BJ (cell line): ENCODE measurements around the gene RETREG1. TPM values are rescaled to one million over a fixed set of nuclear protein-coding genes. Genes with fewer than 3 reads are reported as not detected.

Source experiments
- CTCF ChIA-PET: fragments of 350-600 bp; formaldehyde crosslinking; extraction: SDS; loops from one replicate; lab custom pipeline; 2021; ENCODE audit warnings: antibody characterized with exemption, inconsistent platforms; lab: Yijun Ruan, JAX
- POLR2A ChIA-PET: fragments of 300-600 bp; sonication (Branson Sonifier 250); formaldehyde crosslinking; extraction: SDS; loops from one replicate; lab custom pipeline; 2021; ENCODE audit warnings: antibody characterized with exemption; lab: Charles Lee
- DNase-seq: peaks from one replicate; pipeline ENCODE4 v3.0.0-alpha.2; 2011; ENCODE audit warnings: low read depth
- H3K27me3 ChIP-seq: 2 replicates; pipeline ENCODE4 v1.6.0; 2011; ENCODE audit warnings: low read length; ENCODE audit not compliant: control insufficient read depth, insufficient read depth
- H3K36me3 ChIP-seq: 2 replicates; pipeline ENCODE4 v1.5.1; 2011; ENCODE audit warnings: low read length; ENCODE audit not compliant: control insufficient read depth, insufficient read depth
- H3K4me3 ChIP-seq: 2 replicates; pipeline ENCODE4 v1.5.1; 2011; ENCODE audit warnings: low read depth, mild to moderate bottlenecking, control low read depth, low read length
- polyA plus RNA-seq: library from polyadenylated mRNA; depleted of rRNA; stranded (reverse); fragments of >200 nt; gene quantifications from 2 replicates; pipeline ENCODE4 v1.2.3, GENCODE V29; 2011
- TF ChIP-seq, protein P1 (sequence below): IDR thresholded peaks from 2 replicates; pipeline ENCODE4 v1.5.1; 2011; ENCODE audit warnings: low read depth, mild to moderate bottlenecking, control low read depth, inconsistent platforms, low read length, moderate library complexity; ENCODE audit not compliant: insufficient read depth

RETREG1 gene
- polyA plus RNA-seq, 1 experiment, result 0.04 TPM

DNA sequence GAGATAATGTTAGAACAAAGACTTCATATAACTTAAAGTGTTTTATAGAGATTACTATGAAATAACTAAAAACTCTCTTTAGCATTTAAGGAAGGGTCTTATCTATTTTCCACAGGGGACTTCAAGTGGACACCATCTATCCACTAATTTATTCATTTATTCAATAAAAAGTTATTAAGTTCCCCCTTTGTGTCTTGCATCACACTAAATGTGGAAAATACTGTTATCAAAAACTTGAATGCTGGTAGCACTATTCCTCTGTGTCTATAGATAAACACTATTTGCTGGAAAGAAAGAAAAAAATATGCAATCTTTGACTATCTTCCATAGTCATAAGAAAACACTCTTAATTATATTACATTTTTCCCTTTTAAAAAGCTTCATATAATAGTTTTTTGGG is 131.1 kb downstream of the RETREG1 start:
- CTCF ChIA-PET, result interaction anchor here (1.1 kb wide), 1 partner anchor 60 kb away, joined by 3 read pairs; no protein-coding TSS in a partner anchor
- POLR2A ChIA-PET, result no interaction called here
- peaks cover 2% of the 10 kb centered on the region for H3K27me3 ChIP-seq
- H3K4me3 ChIP-seq, result no peak overlapping the region
- no peaks in the 10 kb centered on the region for H3K36me3 ChIP-seq
- TF ChIP-seq, protein P1, sequence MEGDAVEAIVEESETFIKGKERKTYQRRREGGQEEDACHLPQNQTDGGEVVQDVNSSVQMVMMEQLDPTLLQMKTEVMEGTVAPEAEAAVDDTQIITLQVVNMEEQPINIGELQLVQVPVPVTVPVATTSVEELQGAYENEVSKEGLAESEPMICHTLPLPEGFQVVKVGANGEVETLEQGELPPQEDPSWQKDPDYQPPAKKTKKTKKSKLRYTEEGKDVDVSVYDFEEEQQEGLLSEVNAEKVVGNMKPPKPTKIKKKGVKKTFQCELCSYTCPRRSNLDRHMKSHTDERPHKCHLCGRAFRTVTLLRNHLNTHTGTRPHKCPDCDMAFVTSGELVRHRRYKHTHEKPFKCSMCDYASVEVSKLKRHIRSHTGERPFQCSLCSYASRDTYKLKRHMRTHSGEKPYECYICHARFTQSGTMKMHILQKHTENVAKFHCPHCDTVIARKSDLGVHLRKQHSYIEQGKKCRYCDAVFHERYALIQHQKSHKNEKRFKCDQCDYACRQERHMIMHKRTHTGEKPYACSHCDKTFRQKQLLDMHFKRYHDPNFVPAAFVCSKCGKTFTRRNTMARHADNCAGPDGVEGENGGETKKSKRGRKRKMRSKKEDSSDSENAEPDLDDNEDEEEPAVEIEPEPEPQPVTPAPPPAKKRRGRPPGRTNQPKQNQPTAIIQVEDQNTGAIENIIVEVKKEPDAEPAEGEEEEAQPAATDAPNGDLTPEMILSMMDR, result no peak
- no peak for DNase-seq

DNA sequence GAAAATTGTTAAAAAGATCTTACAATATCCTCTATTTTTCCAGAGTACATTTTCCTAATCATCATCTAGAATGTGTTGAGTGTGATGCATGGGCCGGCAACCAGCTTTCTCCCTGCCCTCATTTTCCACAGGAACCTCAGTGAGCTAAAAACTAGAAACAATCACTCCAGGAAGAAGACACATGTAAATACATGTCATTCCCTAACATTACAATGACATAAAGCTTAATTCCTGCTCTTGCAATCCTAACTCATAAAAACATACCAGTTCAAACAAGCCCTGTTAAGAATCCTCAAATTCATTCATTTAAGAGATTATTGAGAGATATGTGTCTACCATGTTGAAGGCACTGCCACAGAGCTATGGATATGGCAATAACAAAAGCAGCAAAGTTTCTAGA is 132.7 kb downstream of the RETREG1 start:
- POLR2A ChIA-PET, result interaction anchor here (0.6 kb wide), 1 partner anchor 38 kb away, joined by 4 read pairs; no protein-coding TSS in a partner anchor
- Histone ChIP-seq H3K4me3 (no peak overlapping the region), H3K27me3 (peaks cover 2% of the 10 kb centered on the region), H3K36me3 (no peaks in the 10 kb centered on the region)
- no peak for DNase-seq
- CTCF ChIA-PET, result interaction anchor here (1.1 to 5.1 kb wide), 3 partner anchors 66 to 719 kb away, joined by 3 to 38 read pairs (median 16); no protein-coding TSS in a partner anchor
- TF ChIP-seq, protein P1, result no peak

DNA sequence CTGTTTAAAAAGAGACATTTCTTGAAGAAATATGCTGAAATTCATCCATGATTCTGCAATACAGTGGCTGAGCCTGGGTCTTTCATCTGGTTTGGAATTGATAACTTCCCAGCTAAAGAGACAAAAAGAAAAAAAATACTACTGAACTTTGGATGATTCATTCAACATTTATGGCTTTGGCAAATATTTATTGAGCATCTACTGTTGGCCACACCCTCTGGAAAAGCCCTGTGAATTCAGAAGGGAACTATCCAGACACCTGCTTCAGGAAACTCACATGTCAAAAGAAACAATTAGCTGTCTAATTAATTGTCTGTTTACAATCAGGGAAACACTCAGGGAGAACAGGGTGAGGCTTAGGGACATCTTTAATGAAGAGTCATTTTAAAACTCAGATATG is 133.4 kb downstream of the RETREG1 start:
- TF ChIP-seq, protein P1, result no peak
- no peak for DNase-seq
- ChIA-PET CTCF (interaction anchor here (1.0 to 5.1 kb wide), 5 partner anchors 13 to 733 kb away, joined by 3 to 38 read pairs (median 3); no protein-coding TSS in a partner anchor), POLR2A (no interaction called here)
- no peak overlapping the region for H3K4me3 ChIP-seq
- no peaks in the 10 kb centered on the region for H3K36me3 ChIP-seq
- peaks cover 2% of the 10 kb centered on the region for H3K27me3 ChIP-seq

DNA sequence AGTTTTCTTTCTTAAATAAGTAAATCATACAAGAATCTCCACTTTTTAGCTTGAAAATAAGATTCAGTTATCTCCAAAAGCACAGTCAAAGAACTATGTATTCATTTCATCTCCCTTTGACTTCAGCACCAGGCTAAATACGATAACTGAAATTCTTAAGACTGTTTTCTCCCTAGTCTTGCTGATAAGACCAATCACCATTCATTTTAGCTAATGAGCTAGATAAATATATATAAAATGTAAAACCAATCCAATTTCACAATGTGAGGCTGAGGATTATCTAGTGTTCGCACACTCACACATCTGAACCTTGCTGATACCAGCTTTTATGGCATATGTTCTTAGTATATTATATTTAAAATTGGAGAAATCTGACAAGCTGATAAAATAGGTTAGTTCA is 133.9 kb downstream of the RETREG1 start:
- DNase-seq, result no peak
- ChIA-PET CTCF (interaction anchor here (1.0 to 5.1 kb wide), 7 partner anchors 12 to 734 kb away, joined by 3 to 38 read pairs (median 4); no protein-coding TSS in a partner anchor), POLR2A (no interaction called here)
- no peaks in the 10 kb centered on the region for H3K36me3 ChIP-seq
- no peak overlapping the region for H3K4me3 ChIP-seq
- TF ChIP-seq, protein P1, result no peak
- H3K27me3 ChIP-seq, result no peaks in the 10 kb centered on the region; the same call in none of the 2 replicates

DNA sequence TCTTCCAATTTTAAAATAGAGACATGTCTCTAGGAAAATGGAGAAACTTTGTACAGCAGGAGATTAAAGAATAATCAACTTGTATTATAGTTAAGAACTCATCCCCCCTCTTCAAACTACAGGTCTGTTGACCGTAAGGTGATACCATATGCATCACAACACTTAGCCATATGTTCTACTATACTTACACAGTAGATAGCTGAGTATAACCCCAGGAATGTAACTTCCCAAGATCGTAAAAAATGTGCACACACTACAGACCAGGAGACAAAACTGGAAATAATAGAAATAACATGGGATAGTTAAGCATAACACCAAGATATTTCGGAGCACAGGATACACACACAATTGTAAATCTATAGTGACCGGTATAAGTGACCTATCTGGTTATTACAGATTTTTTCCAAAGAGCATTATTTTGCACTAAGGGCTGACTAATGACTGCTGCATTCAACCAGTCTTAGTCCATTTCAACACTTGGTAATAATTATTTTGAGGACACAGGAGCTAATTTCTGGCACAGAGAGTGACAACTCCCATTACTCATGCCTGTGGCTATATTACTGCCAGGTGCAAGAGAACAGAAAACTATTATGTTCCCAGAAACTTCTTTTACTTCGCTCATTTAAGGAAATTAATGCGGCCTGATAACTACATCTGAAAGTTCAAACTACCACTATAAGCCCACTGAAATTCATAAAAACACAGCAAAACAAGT is 135.8 kb downstream of the RETREG1 start:
- DNase-seq, result no peak
- H3K27me3 ChIP-seq, result no peaks in the 10 kb centered on the region
- H3K36me3 ChIP-seq, result no peaks in the 10 kb centered on the region
- TF ChIP-seq, protein P1, result no peak
- ChIA-PET POLR2A (no interaction called here), CTCF (interaction anchor here (0.7 to 5.1 kb wide), 5 partner anchors 10 to 730 kb away, joined by 3 to 38 read pairs (median 3); no protein-coding TSS in a partner anchor)
- no peak overlapping the region for H3K4me3 ChIP-seq
